HepG2 (cell line): ENCODE measurements around the gene GAL3ST1. TPM values are rescaled to one million over a fixed set of nuclear protein-coding genes. Genes with fewer than 3 reads are reported as not detected.

ENCODE experiments used
- ATAC-seq: fragments of 200-7000 bp; cut with Tn5 transposase; 3 replicates; pipeline ENCODE4 v1.9.1; 2020; ENCODE audit warnings: mild to moderate bottlenecking, moderate library complexity
- BruUV-seq: library from RNA; stranded (reverse); fragments of 400-500 nt; replicated peaks from 2 replicates; lab custom pipeline; 2021; lab: Mats Ljungman, UMichigan
- CTCF ChIA-PET: fragments of 300-600 bp; formaldehyde crosslinking; extraction: SDS; loops from one replicate; lab custom pipeline; 2021; ENCODE audit warnings: low total read pairs, inconsistent platforms, low intra/inter-chr PET ratio; lab: Yijun Ruan, JAX
- POLR2A ChIA-PET: fragments of 350-600 bp; sonication (Branson Sonifier 250); formaldehyde crosslinking; loops from one replicate; lab custom pipeline; 2020; ENCODE audit warnings: antibody characterized with exemption, inconsistent platforms; lab: Yijun Ruan, JAX
- DNase-seq: peaks from one replicate; pipeline ENCODE4 v3.0.0-alpha.2; 2015; ENCODE audit warnings: low spot score
- FAIRE-seq: peaks from 3 replicates; lab custom pipeline; 2011; peaks lifted over from hg19 to GRCh38; lab: Jason Lieb, UNC
- H2AFZ ChIP-seq: one replicate; pipeline ENCODE4 v1.6.1; 2011; ENCODE audit warnings: low read length, inconsistent platforms
- H3K27ac ChIP-seq: fragments of 300-600 bp; 3 replicates; pipeline ENCODE4 v1.8.0; 2011; ENCODE audit warnings: mixed run types, mild to moderate bottlenecking, mixed read lengths, low read length, inconsistent platforms; ENCODE audit not compliant: insufficient read depth; ENCODE audit errors: extremely low read length
- H3K27me3 ChIP-seq, 2 experiments: fragments of 200-600 bp in 1 of 2; 2 replicates in 1 of 2; 3 replicates in 1 of 2; pipeline versions ENCODE4 v1.6.0 to v1.8.0; 2011; ENCODE audit warnings: low read length in 2 of 2, mild to moderate bottlenecking in 2 of 2, moderate library complexity in 2 of 2, inconsistent platforms in 1 of 2; ENCODE audit not compliant: insufficient read depth in 2 of 2, control insufficient read depth in 1 of 2
- H3K36me3 ChIP-seq, 2 experiments: fragments of 200-600 bp in 1 of 2; replicated peaks in 1 of 2; 2 replicates in 1 of 2; 3 replicates in 1 of 2; pipeline versions ENCODE4 v1.5.1 to v1.8.0; 2011; ENCODE audit warnings: low read length in 2 of 2, inconsistent platforms in 1 of 2; ENCODE audit not compliant: insufficient read depth in 2 of 2, control insufficient read depth in 1 of 2
- H3K4me1 ChIP-seq: 2 replicates; pipeline ENCODE4 v1.5.1; 2012; ENCODE audit warnings: low read length, inconsistent platforms; ENCODE audit not compliant: insufficient read depth
- H3K4me2 ChIP-seq: 2 replicates; pipeline ENCODE4 v1.6.0; 2011; ENCODE audit warnings: low read depth, low read length, inconsistent platforms
- H3K4me3 ChIP-seq, 3 experiments: fragments of 200-600 bp in 1 of 3; sonication (generic), shearing (Covaris generic) in 1 of 3; replicated peaks in 1 of 3; 2 replicates each; pipeline ENCODE4 v1.5.1; 2011 to 2016; ENCODE audit warnings: low read length in 3 of 3, inconsistent platforms in 2 of 3, low read depth in 2 of 3, mild to moderate bottlenecking in 2 of 3, control low read depth in 1 of 3, mixed read lengths in 1 of 3; ENCODE audit not compliant: insufficient read depth in 1 of 3
- H3K79me2 ChIP-seq: one replicate; pipeline ENCODE4 v1.6.1; 2011; ENCODE audit warnings: low read length, inconsistent platforms; ENCODE audit not compliant: insufficient read depth
- H3K9ac ChIP-seq: 2 replicates; pipeline ENCODE4 v1.6.0; 2011; ENCODE audit warnings: mild to moderate bottlenecking, low read depth, low read length, inconsistent platforms; ENCODE audit not compliant: insufficient read depth
- H3K9me3 ChIP-seq: 2 replicates; pipeline ENCODE4 v1.5.1; 2012; ENCODE audit warnings: mild to moderate bottlenecking, low read length
- H4K20me1 ChIP-seq: 2 replicates; pipeline ENCODE4 v1.6.0; 2011; ENCODE audit warnings: inconsistent platforms, mild to moderate bottlenecking, low read length, moderate library complexity; ENCODE audit not compliant: insufficient read depth
- AGO1 ChIP-seq: fragments of 200-400 bp; formaldehyde crosslinking; IDR thresholded peaks from 2 replicates; pipeline ENCODE4 v1.6.1; 2017; ENCODE audit warnings: mild to moderate bottlenecking, low read depth, low read length, moderate library complexity; ENCODE audit not compliant: poor library complexity, severe bottlenecking
- ATAD3A ChIP-seq: sonication (generic); formaldehyde crosslinking; IDR thresholded peaks from 2 replicates; pipeline ENCODE4 v1.4.0; 2020; ENCODE audit warnings: missing genetic modification reagents
- FOXC1 ChIP-seq: sonication (generic); formaldehyde crosslinking; IDR thresholded peaks from 2 replicates; pipeline ENCODE4 v1.8.0; 2022; ENCODE audit warnings: mild to moderate bottlenecking, missing genetic modification reagents, borderline replicate concordance
- HMG20A ChIP-seq: IDR thresholded peaks from 2 replicates; pipeline ENCODE4 v1.6.1; 2016; ENCODE audit warnings: borderline replicate concordance
- IKZF4 ChIP-seq: sonication (generic); formaldehyde crosslinking; IDR thresholded peaks from 2 replicates; pipeline ENCODE4 v1.5.1; 2020; ENCODE audit warnings: borderline replicate concordance, mild to moderate bottlenecking, low read depth, missing genetic modification reagents; ENCODE audit errors: not compliant biosample characterization
- KDM1A ChIP-seq: IDR thresholded peaks from 2 replicates; pipeline ENCODE4 v1.6.1; 2016; ENCODE audit warnings: missing compliant biosample characterization
- MAFG ChIP-seq: sonication (generic); formaldehyde crosslinking; IDR thresholded peaks from 2 replicates; pipeline ENCODE4 v1.5.1; 2020; ENCODE audit warnings: mild to moderate bottlenecking, missing genetic modification reagents
- MTA3 ChIP-seq: sonication (generic); formaldehyde crosslinking; IDR thresholded peaks from 2 replicates; pipeline ENCODE4 v1.4.0; 2020; ENCODE audit warnings: missing genetic modification reagents
- NCOA5 ChIP-seq: sonication (generic); formaldehyde crosslinking; IDR thresholded peaks from 2 replicates; pipeline ENCODE4 v1.4.0; 2020; ENCODE audit warnings: missing genetic modification reagents
- NR1H2 ChIP-seq: sonication (generic); formaldehyde crosslinking; IDR thresholded peaks from 2 replicates; pipeline ENCODE4 v1.8.1; 2022; ENCODE audit warnings: low read depth, missing genetic modification reagents, borderline replicate concordance
- NR2F6 ChIP-seq, 2 experiments: IDR thresholded peaks; 2 replicates each; pipeline ENCODE4 v1.6.1; 2016; ENCODE audit warnings: antibody characterized with exemption in 1 of 2, mild to moderate bottlenecking in 1 of 2
- RARG ChIP-seq: sonication (generic); formaldehyde crosslinking; IDR thresholded peaks from 2 replicates; pipeline ENCODE4 v1.4.0; 2020; ENCODE audit warnings: low read depth, mild to moderate bottlenecking, missing genetic modification reagents
- ZNF280B ChIP-seq: sonication (generic); formaldehyde crosslinking; IDR thresholded peaks from 2 replicates; pipeline ENCODE4 v1.5.0; 2020; ENCODE audit warnings: missing genetic modification reagents, mild to moderate bottlenecking, borderline replicate concordance
- ZNF430 ChIP-seq: sonication (generic); formaldehyde crosslinking; IDR thresholded peaks from 2 replicates; pipeline ENCODE4 v1.9.0; 2021; ENCODE audit warnings: mild to moderate bottlenecking, missing genetic modification reagents
- ZNF724P ChIP-seq: sonication (generic); formaldehyde crosslinking; IDR thresholded peaks from 2 replicates; pipeline ENCODE4 v1.8.0; 2022; ENCODE audit warnings: missing genetic modification reagents, borderline replicate concordance
- WGBS: methylation state at CpG from one replicate; pipeline ENCODE4 v1.1.6; 2017; ENCODE audit warnings: low lambda C conversion rate; 5-methylcytosine and 5-hydroxymethylcytosine counted together
- in situ Hi-C: cut with HindIII; loops from 2 replicates; pipeline ENCODE4 v1.10.0; 2017; ENCODE audit warnings: low pct_unique_long_range_greater_than_20kb; ENCODE audit not compliant: extremely low pct_ligation_motif_present
- intact Hi-C: fragments of 100-400 bp; cut with micrococcal nuclease; formaldehyde crosslinking; loops from one replicate; pipeline ENCODE4 v1.10.0; 2022; ENCODE audit not compliant: unreplicated experiment
- polyA plus RNA-seq, 8 experiments: library from polyadenylated mRNA; depleted of rRNA in 3 of 8; stranded (reverse) in 7 of 8; unstranded in 1 of 8; fragments of >200 nt; fragmentation: Illumina TruSeq in 4 of 8; extraction: Trizol in 4 of 8; gene quantifications; 2 replicates each; pipeline versions ENCODE4 v1.2.1 to v1.2.3, GENCODE V29; 2011 to 2016; ENCODE audit warnings: low read depth in 4 of 8, missing spikeins in 1 of 8, mixed read lengths in 1 of 8; ENCODE audit not compliant: insufficient read depth in 1 of 8
- total RNA-seq, 5 experiments: library from RNA; depleted of rRNA; stranded (reverse); fragments of >200 nt; fragmentation: Illumina TruSeq; extraction: Trizol; gene quantifications; 2 replicates each; pipeline ENCODE4 v1.2.3, GENCODE V29; 2016; ENCODE audit warnings: low read depth in 1 of 5
- TF ChIP-seq, protein P1 (sequence below): sonication (generic); formaldehyde crosslinking; IDR thresholded peaks from 2 replicates; pipeline ENCODE4 v1.4.0; 2020; ENCODE audit warnings: missing genetic modification reagents
- TF ChIP-seq, protein P2 (sequence below): sonication (generic); formaldehyde crosslinking; IDR thresholded peaks from 2 replicates; pipeline ENCODE4 v1.4.0; 2020; ENCODE audit warnings: mild to moderate bottlenecking, low read depth, missing genetic modification reagents

GAL3ST1 gene
- total and polyA plus RNA-seq, 2 of the 13 experiments (the other 11 are each of a cell fraction or from before 2014, with no cell fraction given), result 4.4 to 14.7 TPM

- Histone ChIP-seq H3K36me3 (no peaks in the 10 kb centered on the region), H3K4me3 (peak overlapping the region; percentile 57 to 76 (median 58)), H3K4me1 (peaks cover 32% of the 10 kb centered on the region), H2AFZ (peak overlapping the region; percentile 63), H3K27ac (peak overlapping the region; percentile 17), H3K4me2 (peak overlapping the region; percentile 73), H3K79me2 (no peaks in the 10 kb centered on the region), H3K9ac (peak overlapping the region; percentile 59; the same call in 1 of the 2 replicates), H3K9me3 (no peaks in the 10 kb centered on the region), H4K20me1 (no peaks in the 10 kb centered on the region), H3K27me3 (peaks cover 0 to 23% of the 10 kb centered on the region in 2 experiments; a peak in 2 of 5 replicates)
- POLR2A ChIA-PET, result interaction anchor here (1.0 kb wide), 1 partner anchor 32 kb away, joined by 3 read pairs; no protein-coding TSS in a partner anchor
- DNase-seq, result no peak
- in situ Hi-C loops, result no loop called here
- ATAC-seq, result peak; percentile 84
- FAIRE-seq, result no peak
- BruUV-seq, result no TSS peak
- intact Hi-C loops, result no loop called here
- WGBS, result 7% methylated on average over 3 of the region's 64 CpGs
- CTCF ChIA-PET, result no interaction called here
- TF ChIP-seq MAFG (CRISPR knock-in tag) (no peak), NR2F6 (IDR thresholded peaks at IDR 0.05) (peak; percentile 63; the same call in 1 of the 2 replicates), NR2F6 (CRISPR knock-in tag; IDR thresholded peaks at IDR 0.05) (peak; percentile 56; the same call in 1 of the 2 replicates), HMG20A (CRISPR knock-in tag) (no peak), ZNF430 (no peak), ZNF280B (CRISPR knock-in tag) (no peak), RARG (no peak), ATAD3A (CRISPR knock-in tag) (no peak), MTA3 (CRISPR knock-in tag) (no peak), NR1H2 (CRISPR knock-in tag) (no peak), AGO1 (no peak), FOXC1 (CRISPR knock-in tag) (no peak), IKZF4 (CRISPR knock-in tag) (no peak), ZNF724P (CRISPR knock-in tag) (no peak), NCOA5 (CRISPR knock-in tag) (no peak), KDM1A (no peak)
- TF ChIP-seq, protein P1, sequence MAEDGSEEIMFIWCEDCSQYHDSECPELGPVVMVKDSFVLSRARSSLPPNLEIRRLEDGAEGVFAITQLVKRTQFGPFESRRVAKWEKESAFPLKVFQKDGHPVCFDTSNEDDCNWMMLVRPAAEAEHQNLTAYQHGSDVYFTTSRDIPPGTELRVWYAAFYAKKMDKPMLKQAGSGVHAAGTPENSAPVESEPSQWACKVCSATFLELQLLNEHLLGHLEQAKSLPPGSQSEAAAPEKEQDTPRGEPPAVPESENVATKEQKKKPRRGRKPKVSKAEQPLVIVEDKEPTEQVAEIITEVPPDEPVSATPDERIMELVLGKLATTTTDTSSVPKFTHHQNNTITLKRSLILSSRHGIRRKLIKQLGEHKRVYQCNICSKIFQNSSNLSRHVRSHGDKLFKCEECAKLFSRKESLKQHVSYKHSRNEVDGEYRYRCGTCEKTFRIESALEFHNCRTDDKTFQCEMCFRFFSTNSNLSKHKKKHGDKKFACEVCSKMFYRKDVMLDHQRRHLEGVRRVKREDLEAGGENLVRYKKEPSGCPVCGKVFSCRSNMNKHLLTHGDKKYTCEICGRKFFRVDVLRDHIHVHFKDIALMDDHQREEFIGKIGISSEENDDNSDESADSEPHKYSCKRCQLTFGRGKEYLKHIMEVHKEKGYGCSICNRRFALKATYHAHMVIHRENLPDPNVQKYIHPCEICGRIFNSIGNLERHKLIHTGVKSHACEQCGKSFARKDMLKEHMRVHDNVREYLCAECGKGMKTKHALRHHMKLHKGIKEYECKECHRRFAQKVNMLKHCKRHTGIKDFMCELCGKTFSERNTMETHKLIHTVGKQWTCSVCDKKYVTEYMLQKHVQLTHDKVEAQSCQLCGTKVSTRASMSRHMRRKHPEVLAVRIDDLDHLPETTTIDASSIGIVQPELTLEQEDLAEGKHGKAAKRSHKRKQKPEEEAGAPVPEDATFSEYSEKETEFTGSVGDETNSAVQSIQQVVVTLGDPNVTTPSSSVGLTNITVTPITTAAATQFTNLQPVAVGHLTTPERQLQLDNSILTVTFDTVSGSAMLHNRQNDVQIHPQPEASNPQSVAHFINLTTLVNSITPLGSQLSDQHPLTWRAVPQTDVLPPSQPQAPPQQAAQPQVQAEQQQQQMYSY (CRISPR knock-in tag), result peak; percentile 85
- TF ChIP-seq, protein P2, sequence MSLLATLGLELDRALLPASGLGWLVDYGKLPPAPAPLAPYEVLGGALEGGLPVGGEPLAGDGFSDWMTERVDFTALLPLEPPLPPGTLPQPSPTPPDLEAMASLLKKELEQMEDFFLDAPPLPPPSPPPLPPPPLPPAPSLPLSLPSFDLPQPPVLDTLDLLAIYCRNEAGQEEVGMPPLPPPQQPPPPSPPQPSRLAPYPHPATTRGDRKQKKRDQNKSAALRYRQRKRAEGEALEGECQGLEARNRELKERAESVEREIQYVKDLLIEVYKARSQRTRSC (CRISPR knock-in tag), result no peak
Observed at GRCh38 chr22:30541961-30542810, 32.3 kb downstream of the GAL3ST1 start.
